ENCODE data around the gene SLC30A7. TPM values are rescaled to one million over a fixed set of nuclear protein-coding genes. Genes with fewer than 3 reads are reported as not detected.

SLC30A7 gene
- total RNA-seq, 1 experiment from 2014 or later, result 16.1 TPM

DNA sequence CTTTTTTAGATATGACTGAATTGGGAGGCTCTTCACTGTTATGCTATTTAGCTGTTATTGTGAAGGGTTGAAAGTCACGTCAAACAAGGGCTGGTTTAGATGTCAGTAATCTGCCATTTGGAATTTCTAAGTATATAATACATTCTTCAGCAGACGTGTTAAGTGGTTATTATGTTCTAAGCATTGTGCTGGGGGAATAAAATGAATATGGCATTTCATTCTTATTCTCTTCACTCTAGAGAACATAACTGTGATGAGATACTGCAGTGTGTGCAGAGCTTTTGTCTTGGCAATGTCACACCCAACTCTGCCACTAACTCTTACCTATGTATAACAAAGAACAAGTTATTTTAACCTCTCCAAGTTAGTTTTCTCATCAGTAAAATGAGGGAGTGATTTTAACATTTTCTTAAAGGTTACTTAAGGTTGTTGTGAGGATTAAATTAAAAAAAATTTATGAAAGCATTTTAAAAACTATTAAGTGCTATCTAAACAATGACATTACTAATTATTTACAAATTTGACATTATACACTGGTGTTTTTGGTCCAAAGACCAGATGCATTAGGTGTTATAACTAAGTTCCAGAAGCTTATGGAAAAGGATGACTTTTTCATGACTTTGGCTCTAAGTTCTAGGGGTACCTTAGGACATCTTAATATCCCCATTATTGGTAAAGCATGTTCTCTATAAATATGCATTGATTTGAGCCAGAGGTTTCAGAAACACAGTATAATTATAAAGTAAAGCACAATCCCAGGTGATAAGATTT is 58.3 kb downstream of the SLC30A7 start:
- no TSS peak for BruUV-seq (replicated peaks)
- no peaks in the 10 kb centered on the region for H3K9me3 Mint-ChIP-seq (ENCODE audit: unreplicated experiment)
- intact Hi-C loops (cut with micrococcal nuclease; ENCODE audit: unreplicated experiment), result no loop called here
- no peaks in the 10 kb centered on the region for H3K27me3 Mint-ChIP-seq (ENCODE audit: insufficient read depth, unreplicated experiment)
- H3K36me3 ChIP-seq (ENCODE audit: control insufficient read depth, insufficient read depth, low read length), result no peaks in the 10 kb centered on the region
- no peaks in the 10 kb centered on the region for H3K9me3 ChIP-seq
- H3K36me3 Mint-ChIP-seq (ENCODE audit: insufficient read depth, unreplicated experiment), result peaks cover 4% of the 10 kb centered on the region
- H3K27me3 ChIP-seq (replicated peaks; ENCODE audit: control insufficient read depth, insufficient read depth, low read length), result no peaks in the 10 kb centered on the region
- TF ChIP-seq, protein P1, sequence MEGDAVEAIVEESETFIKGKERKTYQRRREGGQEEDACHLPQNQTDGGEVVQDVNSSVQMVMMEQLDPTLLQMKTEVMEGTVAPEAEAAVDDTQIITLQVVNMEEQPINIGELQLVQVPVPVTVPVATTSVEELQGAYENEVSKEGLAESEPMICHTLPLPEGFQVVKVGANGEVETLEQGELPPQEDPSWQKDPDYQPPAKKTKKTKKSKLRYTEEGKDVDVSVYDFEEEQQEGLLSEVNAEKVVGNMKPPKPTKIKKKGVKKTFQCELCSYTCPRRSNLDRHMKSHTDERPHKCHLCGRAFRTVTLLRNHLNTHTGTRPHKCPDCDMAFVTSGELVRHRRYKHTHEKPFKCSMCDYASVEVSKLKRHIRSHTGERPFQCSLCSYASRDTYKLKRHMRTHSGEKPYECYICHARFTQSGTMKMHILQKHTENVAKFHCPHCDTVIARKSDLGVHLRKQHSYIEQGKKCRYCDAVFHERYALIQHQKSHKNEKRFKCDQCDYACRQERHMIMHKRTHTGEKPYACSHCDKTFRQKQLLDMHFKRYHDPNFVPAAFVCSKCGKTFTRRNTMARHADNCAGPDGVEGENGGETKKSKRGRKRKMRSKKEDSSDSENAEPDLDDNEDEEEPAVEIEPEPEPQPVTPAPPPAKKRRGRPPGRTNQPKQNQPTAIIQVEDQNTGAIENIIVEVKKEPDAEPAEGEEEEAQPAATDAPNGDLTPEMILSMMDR (IDR thresholded peaks at IDR 0.05; ENCODE audit: insufficient read depth in 1 of 2, low read depth in 1 of 2, low read length in 1 of 2, severe bottlenecking in 1 of 2, unreplicated experiment in 1 of 2), result no peak
- no peak overlapping the region for H3K4me3 Mint-ChIP-seq (ENCODE audit: unreplicated experiment)
- no peaks in the 10 kb centered on the region for H3K4me1 Mint-ChIP-seq (ENCODE audit: low read depth, unreplicated experiment)
- no peak overlapping the region for H3K4me3 ChIP-seq (ENCODE audit: low read depth, low read length)
- 0 out of 2 replicates have a peak, but pooled peaks cover 3% of the 10 kb centered on the region for H3K4me1 ChIP-seq
- DNase-seq, result no peak
- H3K27ac Mint-ChIP-seq (ENCODE audit: unreplicated experiment), result no peak overlapping the region
- ChIA-PET CTCF (no interaction called here), POLR2A (no interaction called here)

DNA sequence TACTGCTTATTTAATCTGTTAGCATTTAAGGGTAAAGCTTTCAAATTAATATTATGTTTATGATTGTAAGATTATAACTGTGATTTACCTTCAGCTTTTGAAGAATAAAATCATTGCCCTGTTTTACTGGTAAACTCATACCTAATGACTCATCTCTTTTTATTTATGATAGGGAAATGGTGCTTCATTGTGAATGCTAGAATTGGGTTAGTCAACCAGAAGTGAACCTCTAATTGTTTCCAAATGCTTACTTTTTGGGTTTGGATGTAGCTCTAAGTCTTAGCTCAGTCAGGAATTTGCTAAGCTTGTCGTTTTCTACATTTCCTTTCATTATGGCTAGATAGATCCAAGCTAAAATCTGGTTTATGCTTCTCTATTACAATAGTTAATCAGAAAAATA is 59.4 kb downstream of the SLC30A7 start:
- BruUV-seq (replicated peaks), result no TSS peak
- H3K27me3 ChIP-seq (replicated peaks; ENCODE audit: control insufficient read depth, insufficient read depth, low read length), result no peaks in the 10 kb centered on the region
- H3K27ac Mint-ChIP-seq (ENCODE audit: unreplicated experiment), result no peak overlapping the region
- no peaks in the 10 kb centered on the region for H3K9me3 ChIP-seq
- no peaks in the 10 kb centered on the region for H3K9me3 Mint-ChIP-seq (ENCODE audit: unreplicated experiment)
- TF ChIP-seq, protein P1 (IDR thresholded peaks at IDR 0.05; ENCODE audit: insufficient read depth in 1 of 2, low read depth in 1 of 2, low read length in 1 of 2, severe bottlenecking in 1 of 2, unreplicated experiment in 1 of 2), result no peak
- H3K36me3 Mint-ChIP-seq (ENCODE audit: insufficient read depth, unreplicated experiment), result peaks cover 4% of the 10 kb centered on the region
- ChIA-PET POLR2A (no interaction called here), CTCF (no interaction called here)
- no peaks in the 10 kb centered on the region for H3K36me3 ChIP-seq (ENCODE audit: control insufficient read depth, insufficient read depth, low read length)
- no peak overlapping the region for H3K4me3 Mint-ChIP-seq (ENCODE audit: unreplicated experiment)
- no peaks in the 10 kb centered on the region for H3K4me1 ChIP-seq
- H3K4me1 Mint-ChIP-seq (ENCODE audit: low read depth, unreplicated experiment), result peaks cover 8% of the 10 kb centered on the region
- no peak overlapping the region for H3K4me3 ChIP-seq (ENCODE audit: low read depth, low read length)
- DNase-seq, result no peak
- H3K27me3 Mint-ChIP-seq (ENCODE audit: insufficient read depth, unreplicated experiment), result no peaks in the 10 kb centered on the region
- intact Hi-C loops (cut with micrococcal nuclease; ENCODE audit: unreplicated experiment), result no loop called here

DNA sequence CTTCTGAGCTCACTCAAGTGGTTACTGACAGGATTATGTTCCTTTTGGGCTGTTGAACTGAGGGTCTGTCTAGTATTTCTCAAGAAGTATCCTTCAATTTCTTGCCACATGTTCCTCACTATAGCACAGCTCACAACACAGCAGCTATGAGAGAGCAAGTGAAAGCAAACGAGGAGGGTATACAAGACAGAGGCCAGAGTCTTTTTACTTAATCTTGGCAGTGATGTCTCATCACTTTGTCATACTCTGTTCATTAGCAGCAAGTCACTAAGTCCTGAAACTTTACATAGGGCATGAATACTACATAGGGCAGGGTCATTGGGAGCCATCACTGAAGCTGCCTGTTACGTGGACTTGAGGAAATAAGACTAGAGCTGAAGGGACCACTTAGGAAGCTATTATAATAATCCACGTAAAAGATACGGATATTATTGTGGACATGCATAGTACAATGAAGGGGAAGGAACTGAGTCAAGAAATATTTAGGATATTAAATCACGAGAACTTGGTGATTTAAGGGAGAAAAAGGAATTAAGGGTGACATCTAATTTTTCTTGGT is 63.7 kb downstream of the SLC30A7 start:
- CTCF ChIA-PET, result no interaction called here

More for the DNA sequence above, 63.7 kb downstream of the SLC30A7 start:
- Histone ChIP-seq H3K4me3 (ENCODE audit: low read depth, low read length) (no peak overlapping the region), H3K4me1 (no peaks in the 10 kb centered on the region), H3K9me3 (no peaks in the 10 kb centered on the region), H3K36me3 (ENCODE audit: control insufficient read depth, insufficient read depth, low read length) (no peaks in the 10 kb centered on the region), H3K27me3 (replicated peaks; ENCODE audit: control insufficient read depth, insufficient read depth, low read length) (no peaks in the 10 kb centered on the region)
- Mint-ChIP-seq H3K4me3 (ENCODE audit: unreplicated experiment) (no peak overlapping the region), H3K27ac (ENCODE audit: unreplicated experiment) (no peak overlapping the region), H3K9me3 (ENCODE audit: unreplicated experiment) (no peaks in the 10 kb centered on the region), H3K4me1 (ENCODE audit: low read depth, unreplicated experiment) (peaks cover 9% of the 10 kb centered on the region), H3K27me3 (ENCODE audit: insufficient read depth, unreplicated experiment) (no peaks in the 10 kb centered on the region), H3K36me3 (ENCODE audit: insufficient read depth, unreplicated experiment) (peaks cover 9% of the 10 kb centered on the region)
- no TSS peak for BruUV-seq (replicated peaks)
- TF ChIP-seq, protein P1 (IDR thresholded peaks at IDR 0.05; ENCODE audit: insufficient read depth in 1 of 2, low read depth in 1 of 2, low read length in 1 of 2, severe bottlenecking in 1 of 2, unreplicated experiment in 1 of 2), result no peak
- DNase-seq, result no peak
- intact Hi-C loops (cut with micrococcal nuclease; ENCODE audit: unreplicated experiment), result no loop called here
- POLR2A ChIA-PET, result no interaction called here
